Esophagus squamous epithelium (tissue), 4 donors: ENCODE results near the gene KAT6B.

ENCODE experiments used
- CTCF ChIP-seq, 6 experiments: fragments of 450-650 bp in 4 of 6; fragments of 200-600 bp in 2 of 6; sonication (generic) in 2 of 6; IDR thresholded peaks; one replicate each; pipeline ENCODE4 v1.5.1; 2016 to 2019; ENCODE audit warnings: antibody characterized with exemption in 6 of 6, mild to moderate bottlenecking in 4 of 6, moderate library complexity in 4 of 6
- POLR2A ChIP-seq, 4 donors: fragments of 450-650 bp; IDR thresholded peaks; one replicate each; pipeline ENCODE4 v1.6.1; 2017; ENCODE audit warnings: antibody characterized with exemption in 4 of 4, mild to moderate bottlenecking in 4 of 4, moderate library complexity in 3 of 4

- TF ChIP-seq CTCF (IDR thresholded peaks at IDR 0.05) = no peak
- TF ChIP-seq POLR2A (IDR thresholded peaks at IDR 0.05) = no peak
These were observed 37.2 kb downstream of the KAT6B start for GRCh38 chr10:74863551-74863950.
